PC-9 (cell line): ENCODE data around the gene ADCY2.

Experiments used
- EZH2 ChIP-seq: fragments of 200-600 bp; sonication (generic); IDR thresholded peaks from 2 replicates; pipeline ENCODE4 v1.8.0; 2017; ENCODE audit warnings: antibody characterized with exemption, low read depth
- TF ChIP-seq, protein P1 (sequence below): fragments of 200-600 bp; sonication (generic); conservative IDR thresholded peaks from 2 replicates; pipeline ENCODE4 v1.6.1; 2017; ENCODE audit warnings: mixed run types, antibody characterized with exemption, mild to moderate bottlenecking, moderate library complexity

DNA sequence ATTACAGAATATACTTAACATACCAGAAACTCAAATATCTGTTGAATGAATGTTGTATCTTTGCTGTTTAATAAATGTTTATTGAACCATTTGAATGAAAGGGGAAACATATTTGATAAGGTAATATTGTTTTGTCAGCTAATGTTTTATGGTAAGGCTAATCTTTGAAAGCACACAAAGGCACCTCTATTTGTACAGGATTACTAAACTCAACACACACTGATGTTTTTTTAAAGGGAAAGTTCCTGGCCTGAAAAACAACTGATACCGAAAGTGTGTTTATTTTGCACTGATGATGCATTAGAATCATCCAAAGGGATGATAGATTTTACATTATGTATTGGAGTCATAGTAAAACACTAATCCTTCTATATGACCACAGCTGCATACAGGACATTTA is 82.5 kb downstream of the ADCY2 start:
- TF ChIP-seq, protein P1, sequence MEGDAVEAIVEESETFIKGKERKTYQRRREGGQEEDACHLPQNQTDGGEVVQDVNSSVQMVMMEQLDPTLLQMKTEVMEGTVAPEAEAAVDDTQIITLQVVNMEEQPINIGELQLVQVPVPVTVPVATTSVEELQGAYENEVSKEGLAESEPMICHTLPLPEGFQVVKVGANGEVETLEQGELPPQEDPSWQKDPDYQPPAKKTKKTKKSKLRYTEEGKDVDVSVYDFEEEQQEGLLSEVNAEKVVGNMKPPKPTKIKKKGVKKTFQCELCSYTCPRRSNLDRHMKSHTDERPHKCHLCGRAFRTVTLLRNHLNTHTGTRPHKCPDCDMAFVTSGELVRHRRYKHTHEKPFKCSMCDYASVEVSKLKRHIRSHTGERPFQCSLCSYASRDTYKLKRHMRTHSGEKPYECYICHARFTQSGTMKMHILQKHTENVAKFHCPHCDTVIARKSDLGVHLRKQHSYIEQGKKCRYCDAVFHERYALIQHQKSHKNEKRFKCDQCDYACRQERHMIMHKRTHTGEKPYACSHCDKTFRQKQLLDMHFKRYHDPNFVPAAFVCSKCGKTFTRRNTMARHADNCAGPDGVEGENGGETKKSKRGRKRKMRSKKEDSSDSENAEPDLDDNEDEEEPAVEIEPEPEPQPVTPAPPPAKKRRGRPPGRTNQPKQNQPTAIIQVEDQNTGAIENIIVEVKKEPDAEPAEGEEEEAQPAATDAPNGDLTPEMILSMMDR, result no peak
- TF ChIP-seq EZH2, result no peak
